GM12878 (cell line): ENCODE results near the gene GLB1L3. TPM values are rescaled to one million over a fixed set of nuclear protein-coding genes. Genes with fewer than 3 reads are reported as not detected.

Source experiments
- CHD2 ChIP-seq: IDR thresholded peaks from 2 replicates; pipeline ENCODE4 v1.6.1; 2011; ENCODE audit warnings: low read depth, low read length, improper control_type of control experiment, borderline replicate concordance
- HDAC2 ChIP-seq: fragments of 200-600 bp; sonication (generic); IDR thresholded peaks from 2 replicates; pipeline ENCODE4 v1.6.1; 2017
- JUNB ChIP-seq: IDR thresholded peaks from 2 replicates; pipeline ENCODE4 v1.6.1; 2016; ENCODE audit warnings: antibody characterized with exemption, mild to moderate bottlenecking
- JUND ChIP-seq: IDR thresholded peaks from 2 replicates; pipeline ENCODE4 v1.6.1; 2012; ENCODE audit warnings: low read depth, mild to moderate bottlenecking, low read length, improper control_type of control experiment, moderate library complexity
- MTA3 ChIP-seq: IDR thresholded peaks from 2 replicates; pipeline ENCODE4 v1.6.1; 2012; ENCODE audit warnings: low read length, inconsistent platforms, borderline replicate concordance
- SIX5 ChIP-seq: IDR thresholded peaks from 2 replicates; pipeline ENCODE4 v1.6.1; 2011; ENCODE audit warnings: mild to moderate bottlenecking, low read depth, low read length, moderate library complexity; ENCODE audit not compliant: severe bottlenecking
- SP1 ChIP-seq: IDR thresholded peaks from one replicate; pipeline ENCODE4 v1.6.1; 2011; ENCODE audit warnings: low read depth, low read length
- TARDBP ChIP-seq: IDR thresholded peaks from 2 replicates; pipeline ENCODE4 v1.6.1; 2016; ENCODE audit warnings: borderline replicate concordance
- YBX1 ChIP-seq: fragments of 450-650 bp; IDR thresholded peaks from 2 replicates; pipeline ENCODE4 v1.6.1; 2016; ENCODE audit warnings: antibody characterized with exemption
- polyA plus RNA-seq, 11 experiments: library from polyadenylated mRNA; depleted of rRNA in 4 of 11; unstranded in 6 of 11; stranded (reverse) in 5 of 11; fragments of >200 nt; fragmentation: Nextera tagmentation in 4 of 11; fragmentation: Illumina TruSeq in 1 of 11; extraction: Ambion mirVana in 4 of 11; extraction: Trizol in 1 of 11; gene quantifications; 1 replicate in 1 of 11; 2 replicates in 10 of 11; pipeline versions ENCODE4 v1.2.1 to v1.2.3, GENCODE V29; 2011 to 2016; ENCODE audit warnings: inconsistent platforms in 2 of 11, missing spikeins in 2 of 11, low read depth in 1 of 11
- total RNA-seq, 4 experiments: library from RNA; depleted of rRNA in 3 of 4; stranded (reverse); fragments of >200 nt in 3 of 4; fragmentation: Illumina TruSeq in 1 of 4; extraction: Trizol in 1 of 4; gene quantifications; 2 replicates each; pipeline versions ENCODE4 v1.2.1 to v1.2.3, GENCODE V29; 2013 to 2021
- TF ChIP-seq, protein P1 (sequence below): fragments of 450-650 bp; formaldehyde crosslinking; IDR thresholded peaks from 2 replicates; pipeline ENCODE4 v1.4.0; 2022; ENCODE audit warnings: mild to moderate bottlenecking, moderate library complexity
- TF ChIP-seq, protein P2 (sequence below): fragments of 450-650 bp; IDR thresholded peaks from 2 replicates; pipeline ENCODE4 v1.6.1; 2016; ENCODE audit warnings: mild to moderate bottlenecking
- TF ChIP-seq, protein P3 (sequence below): IDR thresholded peaks from 2 replicates; pipeline ENCODE4 v1.6.1; 2011; ENCODE audit warnings: low read depth, mild to moderate bottlenecking, low read length, moderate library complexity, borderline replicate concordance; ENCODE audit errors: extremely low read depth

Gene GLB1L3
- total and polyA plus RNA-seq, 10 of the 15 experiments (the other 5 are each of a cell fraction or from before 2014, with no cell fraction given): 0.53 to 2.9 (median 1.9) TPM; not detected in 1

DNA sequence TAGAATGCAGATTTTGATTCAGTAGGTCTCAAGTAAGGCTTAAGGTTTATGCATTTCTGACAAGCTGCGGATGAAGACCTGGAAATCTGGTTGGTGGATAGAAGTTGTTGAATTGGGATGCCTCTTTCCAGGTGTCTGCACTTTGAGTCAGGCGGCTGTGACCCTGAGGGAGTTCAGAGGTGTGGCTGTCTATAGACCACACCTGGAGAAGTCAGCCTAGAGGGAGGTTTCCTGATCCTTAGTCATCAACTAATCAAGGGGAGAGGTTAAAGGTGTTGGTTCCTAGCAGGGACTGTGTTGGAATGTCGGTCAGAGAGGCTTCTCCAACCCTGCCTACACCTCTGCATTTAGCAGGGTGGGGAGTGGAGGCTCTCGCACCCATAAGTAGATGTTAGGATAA is 63.6 kb downstream of the GLB1L3 start (continued):
- TF ChIP-seq, protein P1, sequence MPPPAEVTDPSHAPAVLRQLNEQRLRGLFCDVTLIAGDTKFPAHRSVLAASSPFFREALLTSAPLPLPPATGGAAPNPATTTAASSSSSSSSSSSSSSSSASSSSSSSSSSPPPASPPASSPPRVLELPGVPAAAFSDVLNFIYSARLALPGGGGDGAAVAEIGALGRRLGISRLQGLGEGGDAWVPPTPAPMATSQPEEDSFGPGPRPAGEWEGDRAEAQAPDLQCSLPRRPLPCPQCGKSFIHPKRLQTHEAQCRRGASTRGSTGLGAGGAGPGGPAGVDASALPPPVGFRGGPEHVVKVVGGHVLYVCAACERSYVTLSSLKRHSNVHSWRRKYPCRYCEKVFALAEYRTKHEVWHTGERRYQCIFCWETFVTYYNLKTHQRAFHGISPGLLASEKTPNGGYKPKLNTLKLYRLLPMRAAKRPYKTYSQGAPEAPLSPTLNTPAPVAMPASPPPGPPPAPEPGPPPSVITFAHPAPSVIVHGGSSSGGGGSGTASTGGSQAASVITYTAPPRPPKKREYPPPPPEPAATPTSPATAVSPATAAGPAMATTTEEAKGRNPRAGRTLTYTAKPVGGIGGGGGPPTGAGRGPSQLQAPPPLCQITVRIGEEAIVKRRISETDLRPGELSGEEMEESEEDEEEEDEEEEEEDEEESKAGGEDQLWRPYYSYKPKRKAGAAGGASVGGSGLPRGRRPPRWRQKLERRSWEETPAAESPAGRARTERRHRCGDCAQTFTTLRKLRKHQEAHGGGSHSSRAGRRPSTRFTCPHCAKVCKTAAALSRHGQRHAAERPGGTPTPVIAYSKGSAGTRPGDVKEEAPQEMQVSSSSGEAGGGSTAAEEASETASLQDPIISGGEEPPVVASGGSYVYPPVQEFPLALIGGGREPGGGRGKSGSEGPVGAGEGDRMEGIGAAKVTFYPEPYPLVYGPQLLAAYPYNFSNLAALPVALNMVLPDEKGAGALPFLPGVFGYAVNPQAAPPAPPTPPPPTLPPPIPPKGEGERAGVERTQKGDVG (CRISPR knock-in tag): no peak
- TF ChIP-seq, protein P2, sequence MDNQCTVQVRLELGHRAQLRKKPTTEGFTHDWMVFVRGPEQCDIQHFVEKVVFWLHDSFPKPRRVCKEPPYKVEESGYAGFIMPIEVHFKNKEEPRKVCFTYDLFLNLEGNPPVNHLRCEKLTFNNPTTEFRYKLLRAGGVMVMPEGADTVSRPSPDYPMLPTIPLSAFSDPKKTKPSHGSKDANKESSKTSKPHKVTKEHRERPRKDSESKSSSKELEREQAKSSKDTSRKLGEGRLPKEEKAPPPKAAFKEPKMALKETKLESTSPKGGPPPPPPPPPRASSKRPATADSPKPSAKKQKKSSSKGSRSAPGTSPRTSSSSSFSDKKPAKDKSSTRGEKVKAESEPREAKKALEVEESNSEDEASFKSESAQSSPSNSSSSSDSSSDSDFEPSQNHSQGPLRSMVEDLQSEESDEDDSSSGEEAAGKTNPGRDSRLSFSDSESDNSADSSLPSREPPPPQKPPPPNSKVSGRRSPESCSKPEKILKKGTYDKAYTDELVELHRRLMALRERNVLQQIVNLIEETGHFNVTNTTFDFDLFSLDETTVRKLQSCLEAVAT: no peak
- TF ChIP-seq YBX1 (no peak), HDAC2 (no peak), JUNB (no peak), SIX5 (no peak), MTA3 (no peak), JUND (no peak), SP1 (no peak), TARDBP (no peak), CHD2 (no peak)
- TF ChIP-seq, protein P3, sequence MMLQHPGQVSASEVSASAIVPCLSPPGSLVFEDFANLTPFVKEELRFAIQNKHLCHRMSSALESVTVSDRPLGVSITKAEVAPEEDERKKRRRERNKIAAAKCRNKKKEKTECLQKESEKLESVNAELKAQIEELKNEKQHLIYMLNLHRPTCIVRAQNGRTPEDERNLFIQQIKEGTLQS: no peak
